Spleen (tissue), 11 donors: ENCODE measurements around the gene RAB8B. TPM values are rescaled to one million over a fixed set of nuclear protein-coding genes. Genes with fewer than 3 reads are reported as not detected.

Experiments
- DNase-seq: peaks from one replicate; pipeline ENCODE4 v3.0.0-alpha.2; 2020
- H3K27ac ChIP-seq, 8 donors: fragments of 200-600 bp; sonication (generic) in 7 of 8; 1 replicate in 4 of 8; 2 replicates in 4 of 8; pipeline versions ENCODE4 v1.5.0 to v1.8.0; 2016 to 2021; ENCODE audit warnings: inconsistent platforms in 4 of 8, mild to moderate bottlenecking in 4 of 8, moderate library complexity in 1 of 8
- H3K27me3 ChIP-seq, 7 donors: fragments of 200-600 bp; sonication (generic) in 6 of 7; replicated peaks in 1 of 7; 1 replicate in 4 of 7; 2 replicates in 3 of 7; pipeline versions ENCODE4 v1.5.0 to v1.8.0; 2016 to 2021; ENCODE audit warnings: inconsistent platforms in 3 of 7, mild to moderate bottlenecking in 1 of 7
- H3K36me3 ChIP-seq, 6 donors: fragments of 200-600 bp; sonication (generic) in 5 of 6; 1 replicate in 4 of 6; 2 replicates in 2 of 6; pipeline versions ENCODE4 v1.5.0 to v1.8.0; 2016 to 2021; ENCODE audit warnings: inconsistent platforms in 2 of 6
- H3K4me1 ChIP-seq, 6 donors: fragments of 200-600 bp; sonication (generic) in 5 of 6; 1 replicate in 3 of 6; 2 replicates in 3 of 6; pipeline versions ENCODE4 v1.5.0 to v1.8.0; 2016 to 2021; ENCODE audit warnings: inconsistent platforms in 3 of 6
- H3K4me3 ChIP-seq, 8 donors: fragments of 200-600 bp; sonication (generic) in 7 of 8; 1 replicate in 4 of 8; 2 replicates in 4 of 8; pipeline versions ENCODE4 v1.5.0 to v1.8.0; 2016 to 2021; ENCODE audit warnings: inconsistent platforms in 4 of 8, mild to moderate bottlenecking in 4 of 8, moderate library complexity in 2 of 8
- H3K9me3 ChIP-seq, 8 donors: fragments of 200-600 bp; sonication (generic) in 7 of 8; 1 replicate in 4 of 8; 2 replicates in 4 of 8; pipeline versions ENCODE4 v1.5.0 to v1.8.0; 2016 to 2021; ENCODE audit warnings: inconsistent platforms in 4 of 8
- POLR2A ChIP-seq, 3 donors: fragments of 450-650 bp; IDR thresholded peaks; one replicate each; pipeline ENCODE4 v1.5.1; 2017; ENCODE audit warnings: antibody characterized with exemption in 3 of 3, mild to moderate bottlenecking in 1 of 3
- POLR2AphosphoS5 ChIP-seq, 3 donors: sonication (generic); formaldehyde crosslinking; IDR thresholded peaks; one replicate each; pipeline ENCODE4 v1.5.1; 2017; ENCODE audit warnings: antibody characterized with exemption in 3 of 3
- WGBS, 5 donors: extraction: QIAGEN DNeasy Blood & Tissue Kit in 3 of 5; methylation state at CpG; one replicate each; pipeline versions ENCODE4 v1.1.5 to v1.1.7; 2013 to 2018; 5-methylcytosine and 5-hydroxymethylcytosine counted together
- intact Hi-C: fragments of 100-400 bp; cut with DNase I; formaldehyde crosslinking; loops from one replicate; pipeline ENCODE4 v1.15.0; 2023; ENCODE audit warnings: low total_unique reads
- polyA plus RNA-seq, 3 donors: library from polyadenylated mRNA; stranded (reverse); fragments of 200-250 nt; gene quantifications; one replicate each; pipeline ENCODE4 v1.2.1, GENCODE V29; 2013
- total RNA-seq, 7 donors: library from RNA; depleted of rRNA in 3 of 7; stranded (reverse); fragments of >200 nt in 3 of 7; fragmentation: NEBNext Ultra II Directional in 4 of 7; extraction: Animal tissue kit (Norgen Biotek cat#: 25700) in 4 of 7; gene quantifications; one replicate each; pipeline versions ENCODE4 v1.1.0 to v1.2.1, GENCODE V29; 2016 to 2021
- TF ChIP-seq, protein P1 (sequence below), 11 experiments: fragments of 200-600 bp in 7 of 11; fragments of 450-650 bp in 4 of 11; sonication (generic) in 4 of 11; IDR thresholded peaks in 8 of 11; conservative IDR thresholded peaks in 3 of 11; 1 replicate in 7 of 11; 2 replicates in 4 of 11; pipeline versions ENCODE4 v1.4.0 to v1.8.0; 2016 to 2021; ENCODE audit warnings: antibody characterized with exemption in 11 of 11, inconsistent platforms in 4 of 11, mild to moderate bottlenecking in 1 of 11
- donor health status: healthy with polysubstance abuse.
- donor health status: DM: no; HTN: no; CAD: no; lungs with moderate emphysema.
- donor health status: DM: no; HTN: no; CAD: no.
- donor health status: Bipolar disorder and iron deficiency.
- donor health status: healthy.
- donor health status: DM: no; HTN: no; CAD: no.
- donor health status: DM: yes; HTN: yes; CAD: no.

RAB8B gene
- total and polyA plus RNA-seq, 10 donors: 18.9 to 96.4 (median 64.2) TPM

DNA sequence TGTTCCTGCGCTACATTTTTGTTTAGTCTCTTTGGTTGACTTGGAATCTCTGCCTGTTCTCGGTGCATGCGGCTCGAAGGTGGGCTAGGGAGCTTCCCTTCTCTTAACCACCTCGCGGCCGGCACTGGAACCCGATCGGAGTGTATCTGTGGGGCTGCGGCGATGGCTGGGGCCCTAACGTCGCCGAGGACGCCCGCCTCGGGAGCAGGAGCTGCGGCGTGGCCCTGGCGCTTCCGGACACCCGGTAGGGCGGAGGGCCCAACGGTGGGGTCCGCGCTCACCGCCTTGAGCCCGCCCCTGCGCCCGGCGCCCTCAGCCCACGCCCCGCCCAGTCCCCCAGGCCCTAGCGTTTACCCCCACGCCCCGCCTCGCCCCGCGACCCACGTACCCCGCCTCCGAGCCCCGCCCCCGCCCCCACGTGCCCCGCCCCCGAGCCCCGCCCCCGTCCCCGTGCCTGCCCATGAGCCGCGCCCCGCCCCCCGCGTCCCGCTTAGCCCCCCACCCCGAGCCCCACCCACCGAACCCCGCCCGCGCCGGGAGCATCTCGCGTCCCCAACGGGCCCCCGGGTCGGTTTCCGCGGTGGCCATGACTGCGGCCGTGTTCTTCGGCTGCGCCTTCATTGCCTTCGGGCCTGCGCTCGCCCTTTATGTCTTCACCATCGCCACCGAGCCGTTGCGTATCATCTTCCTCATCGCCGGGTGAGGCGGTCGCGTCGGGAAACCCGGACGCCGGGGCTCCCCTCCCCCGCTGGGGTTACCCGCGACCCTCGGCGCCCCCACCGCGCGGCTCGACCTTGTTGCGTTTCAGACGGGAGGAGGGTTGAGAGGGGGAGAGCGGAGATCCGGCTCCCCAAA lies 87.9 kb downstream of the RAB8B start, which contains the start of gene APH1B:
APH1B (plus strand) TSS at position 568 of the 855 bp plus-strand sequence; CDS start at position 587, 19 bp downstream.
- Histone ChIP-seq H3K4me3 (peak within 1 kb of the TSS; percentile 47 to 93 (median 79)), H3K27ac (peak within 1 kb of the TSS; percentile 77 to 96 (median 92)), H3K4me1 (peaks cover 0 to 63% (median 28%) of the 10 kb centered on the region in 6 donors), H3K36me3 (peaks cover 0 to 25% (median 8%) of the 10 kb centered on the region in 6 donors), H3K27me3 (no peaks in the 10 kb centered on the region), H3K9me3 (no peaks in the 10 kb centered on the region)
- intact Hi-C loops: loop anchor here (10.0 kb wide), 2 partner anchors 92 to 232 kb away; partner anchors contain the start of genes RAB8B and TPM1
- WGBS, 5 donors: 0 to 1% (median 1%) methylated on average over 37 to 95 of the region's 102 CpGs
- TF ChIP-seq, protein P1, sequence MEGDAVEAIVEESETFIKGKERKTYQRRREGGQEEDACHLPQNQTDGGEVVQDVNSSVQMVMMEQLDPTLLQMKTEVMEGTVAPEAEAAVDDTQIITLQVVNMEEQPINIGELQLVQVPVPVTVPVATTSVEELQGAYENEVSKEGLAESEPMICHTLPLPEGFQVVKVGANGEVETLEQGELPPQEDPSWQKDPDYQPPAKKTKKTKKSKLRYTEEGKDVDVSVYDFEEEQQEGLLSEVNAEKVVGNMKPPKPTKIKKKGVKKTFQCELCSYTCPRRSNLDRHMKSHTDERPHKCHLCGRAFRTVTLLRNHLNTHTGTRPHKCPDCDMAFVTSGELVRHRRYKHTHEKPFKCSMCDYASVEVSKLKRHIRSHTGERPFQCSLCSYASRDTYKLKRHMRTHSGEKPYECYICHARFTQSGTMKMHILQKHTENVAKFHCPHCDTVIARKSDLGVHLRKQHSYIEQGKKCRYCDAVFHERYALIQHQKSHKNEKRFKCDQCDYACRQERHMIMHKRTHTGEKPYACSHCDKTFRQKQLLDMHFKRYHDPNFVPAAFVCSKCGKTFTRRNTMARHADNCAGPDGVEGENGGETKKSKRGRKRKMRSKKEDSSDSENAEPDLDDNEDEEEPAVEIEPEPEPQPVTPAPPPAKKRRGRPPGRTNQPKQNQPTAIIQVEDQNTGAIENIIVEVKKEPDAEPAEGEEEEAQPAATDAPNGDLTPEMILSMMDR (IDR thresholded peaks at IDR 0.05 in 8 of 11, conservative IDR thresholded peaks at IDR 0.05 in 3 of 11): peak in 1 of 11 experiments; percentile 12
- TF ChIP-seq POLR2AphosphoS5 (IDR thresholded peaks at IDR 0.05) (peak; percentile 74 to 88 (median 86)), POLR2A (IDR thresholded peaks at IDR 0.05) (peak in 1 of 3 donors; percentile 18)
- peak; percentile 96 for DNase-seq

DNA sequence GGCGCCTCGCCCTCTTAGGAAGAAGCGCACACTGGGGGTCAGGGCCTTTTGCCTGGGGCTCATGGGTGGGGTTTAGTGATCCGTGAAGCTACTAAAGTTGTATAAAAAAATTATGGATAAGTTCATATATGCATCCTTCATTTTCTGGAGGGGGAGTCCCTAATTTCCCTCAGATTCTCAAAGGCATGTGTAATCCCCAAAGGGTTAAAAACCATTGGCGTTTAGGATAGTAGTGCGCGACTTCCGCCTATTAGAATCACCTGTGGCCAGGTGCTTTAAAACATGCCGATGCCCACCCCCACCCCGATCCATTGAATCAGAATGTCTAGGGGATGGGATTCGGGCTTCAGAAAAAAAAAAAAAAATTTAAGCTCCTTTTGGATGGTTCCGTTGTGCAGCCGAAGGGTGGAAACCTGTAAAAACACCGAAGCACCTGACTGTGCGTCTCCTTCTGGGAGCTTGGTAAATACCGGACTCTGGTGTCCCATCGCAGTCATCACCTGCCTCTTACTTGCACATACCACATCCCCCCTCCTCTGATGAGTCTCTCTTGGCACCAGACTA lies 88.6 kb downstream of the RAB8B start:
- H3K4me3 ChIP-seq: peak overlapping the region; percentile 47 to 93 (median 79)
- H3K4me1 ChIP-seq: peaks cover 0 to 71% (median 35%) of the 10 kb centered on the region in 6 donors
- intact Hi-C loops: loop anchor here (10.0 kb wide), 2 partner anchors 93 to 233 kb away; partner anchors contain the start of genes RAB8B and TPM1
- WGBS, 5 donors: 9 to 17% (median 12%) methylated on average over 17 of the region's 17 CpGs
- H3K9me3 ChIP-seq: no peaks in the 10 kb centered on the region
- H3K27me3 ChIP-seq: no peaks in the 10 kb centered on the region
- no peak for DNase-seq
- H3K27ac ChIP-seq: peak overlapping the region; percentile 71 to 96 (median 92)
- peaks cover 0 to 25% (median 8%) of the 10 kb centered on the region in 6 donors for H3K36me3 ChIP-seq
- TF ChIP-seq POLR2AphosphoS5 (IDR thresholded peaks at IDR 0.05): no peak
- no peak for TF ChIP-seq POLR2A (IDR thresholded peaks at IDR 0.05)
- TF ChIP-seq, protein P1 (IDR thresholded peaks at IDR 0.05 in 8 of 11, conservative IDR thresholded peaks at IDR 0.05 in 3 of 11): no peak

- peaks cover 0 to 74% (median 26%) of the 10 kb centered on the region in 6 donors for H3K36me3 ChIP-seq
- intact Hi-C loops: no loop called here
Measured at GRCh38 chr15:63283126-63283525, 93.7 kb downstream of the RAB8B start.

More at GRCh38 chr15:63283126-63283525, 93.7 kb downstream of the RAB8B start:
- peak overlapping the region in 1 of 8 donors; percentile 26 for H3K4me3 ChIP-seq
- TF ChIP-seq, protein P1 (IDR thresholded peaks at IDR 0.05 in 8 of 11, conservative IDR thresholded peaks at IDR 0.05 in 3 of 11): no peak
- TF ChIP-seq POLR2A (IDR thresholded peaks at IDR 0.05) (no peak), POLR2AphosphoS5 (IDR thresholded peaks at IDR 0.05) (peak; percentile 25 to 71 (median 59))
- peak overlapping the region; percentile 48 to 83 (median 68) for H3K27ac ChIP-seq
- peaks cover 0 to 67% (median 35%) of the 10 kb centered on the region in 6 donors for H3K4me1 ChIP-seq
- DNase-seq: peak; percentile 89
- H3K27me3 ChIP-seq: no peaks in the 10 kb centered on the region
- H3K9me3 ChIP-seq: no peaks in the 10 kb centered on the region
- 48 to 78% (median 69%) methylated on average over 9 of the region's 9 CpGs for WGBS, 5 donors
